Transverse colon (tissue), 4 donors: ENCODE data around the gene HMX3. TPM values are rescaled to one million over a fixed set of nuclear protein-coding genes. Genes with fewer than 3 reads are reported as not detected.
A peak's percentile ranks its signal among the peaks of the same experiment; 100 is the strongest.

Source experiments
- DNase-seq: peaks from one replicate; pipeline ENCODE4 v3.0.0-alpha.2; 2019
- H3K27ac ChIP-seq, 4 donors: fragments of 200-600 bp; sonication (generic); 2 replicates each; pipeline ENCODE4 v1.5.1; 2016 to 2018; ENCODE audit warnings: inconsistent platforms in 4 of 4
- H3K27me3 ChIP-seq: fragments of 200-600 bp; sonication (generic); 2 replicates; pipeline ENCODE4 v1.5.1; 2017; ENCODE audit warnings: inconsistent platforms
- H3K36me3 ChIP-seq, 4 donors: fragments of 200-600 bp; sonication (generic); 2 replicates each; pipeline ENCODE4 v1.5.1; 2017 to 2019; ENCODE audit warnings: inconsistent platforms in 4 of 4
- H3K4me1 ChIP-seq, 4 donors: fragments of 200-600 bp; sonication (generic); 2 replicates each; pipeline ENCODE4 v1.5.1; 2017 to 2020; ENCODE audit warnings: inconsistent platforms in 4 of 4
- H3K4me3 ChIP-seq, 4 donors: fragments of 200-600 bp; sonication (generic); 1 replicate in 1 of 4; 2 replicates in 3 of 4; pipeline versions ENCODE4 v1.5.1 to v1.6.1; 2017 to 2019; ENCODE audit warnings: inconsistent platforms in 4 of 4
- H3K9me3 ChIP-seq, 2 donors: fragments of 200-600 bp; sonication (generic); 2 replicates each; pipeline ENCODE4 v1.5.1; 2017 to 2019; ENCODE audit warnings: inconsistent platforms in 2 of 2
- CTCF ChIP-seq, 5 experiments: fragments of 200-600 bp in 3 of 5; fragments of 450-650 bp in 2 of 5; sonication (generic) in 3 of 5; IDR thresholded peaks; 1 replicate in 2 of 5; 2 replicates in 3 of 5; pipeline ENCODE4 v1.5.1; 2016 to 2017; ENCODE audit warnings: antibody characterized with exemption in 5 of 5, inconsistent platforms in 3 of 5, mild to moderate bottlenecking in 2 of 5, moderate library complexity in 1 of 5
- EP300 ChIP-seq: sonication (generic); formaldehyde crosslinking; IDR thresholded peaks from one replicate; pipeline ENCODE4 v1.6.1; 2017; ENCODE audit warnings: antibody characterized with exemption, low read depth
- POLR2A ChIP-seq: fragments of 450-650 bp; IDR thresholded peaks from one replicate; pipeline ENCODE4 v1.6.1; 2016; ENCODE audit warnings: antibody characterized with exemption, mild to moderate bottlenecking, moderate library complexity
- POLR2AphosphoS5 ChIP-seq, 3 donors: sonication (generic); formaldehyde crosslinking; IDR thresholded peaks; one replicate each; pipeline ENCODE4 v1.6.1; 2016; ENCODE audit warnings: antibody characterized with exemption in 3 of 3
- WGBS, 2 donors: methylation state at CpG; one replicate each; pipeline ENCODE4 v1.1.5; 2018; ENCODE audit warnings: low coverage in 1 of 2; 5-methylcytosine and 5-hydroxymethylcytosine counted together
- in situ Hi-C, 4 donors: fragments of 200-750 bp; cut with MboI; loops; one replicate each; pipeline versions ENCODE4 v1.15.0 to v1.15.1; 2017; ENCODE audit warnings: low sequenced_read_pairs in 3 of 4, low pct_ligation_motif_present in 1 of 4, low pct_unique_long_range_greater_than_20kb in 1 of 4
- intact Hi-C: fragments of 100-400 bp; cut with DNase I; formaldehyde crosslinking; loops from one replicate; pipeline ENCODE4 v1.15.1; 2023; ENCODE audit warnings: low total_unique reads
- total RNA-seq, 4 donors: library from RNA; depleted of rRNA; stranded (reverse); fragments of >200 nt; gene quantifications; one replicate each; pipeline ENCODE4 v1.1.0, GENCODE V29; 2016

Gene HMX3
- total RNA-seq, 4 donors from 2014 or later, result 1.2 to 1.7 TPM; not detected in 2

GRCh38 chr10:123153486-123154091 is 17.8 kb downstream of the HMX3 start:
- Histone ChIP-seq H3K27ac (no peak overlapping the region), H3K9me3 (no peaks in the 10 kb centered on the region), H3K36me3 (peaks cover 0 to 17% (median 4%) of the 10 kb centered on the region in 4 donors), H3K27me3 (peaks cover 49% of the 10 kb centered on the region), H3K4me1 (peaks cover 20 to 55% (median 36%) of the 10 kb centered on the region in 4 donors), H3K4me3 (no peak overlapping the region)
- no peak for DNase-seq
- TF ChIP-seq EP300 (no peak), CTCF (IDR thresholded peaks at IDR 0.05) (no peak), POLR2A (no peak), POLR2AphosphoS5 (IDR thresholded peaks at IDR 0.05) (no peak)
- 36 to 67% methylated on average over 2 to 9 of the region's 9 CpGs for WGBS, 2 donors
- in situ Hi-C loops (no loop called here), intact Hi-C loops (no loop called here)

- Histone ChIP-seq H3K4me3 (peak within 1 kb of the TSS; percentile 78 to 100 (median 91)), H3K27me3 (peaks cover 43% of the 10 kb centered on the region), H3K9me3 (no peaks in the 10 kb centered on the region), H3K36me3 (peaks cover 0 to 18% (median 4%) of the 10 kb centered on the region in 4 donors), H3K4me1 (peaks cover 20 to 59% (median 34%) of the 10 kb centered on the region in 4 donors), H3K27ac (peak within 1 kb of the TSS; percentile 91 to 97 (median 95))
- in situ Hi-C loops (no loop called here), intact Hi-C loops (no loop called here)
- DNase-seq, result peak; percentile 98
- 1% methylated on average over 49 of the region's 50 CpGs; no CpG with 5 or more reads in 1 of the 2 donors for WGBS, 2 donors
- TF ChIP-seq CTCF (IDR thresholded peaks at IDR 0.05) (peak in 4 of 5 experiments; percentile 19 to 58 (median 33)), POLR2A (peak; percentile 85), EP300 (no peak), POLR2AphosphoS5 (IDR thresholded peaks at IDR 0.05) (peak; percentile 88 to 95 (median 90))
These were observed 18.4 kb downstream of the HMX3 start, which contains the start of gene BUB3 for GRCh38 chr10:123154092-123154710. Gene BUB3, plus strand, starts transcription at chr10:123154402. Its CDS starts 516 bp downstream, at chr10:123154918.

- Histone ChIP-seq H3K36me3 (peaks cover 0 to 18% (median 4%) of the 10 kb centered on the region in 4 donors), H3K4me1 (peaks cover 20 to 55% (median 27%) of the 10 kb centered on the region in 4 donors), H3K27me3 (peaks cover 36% of the 10 kb centered on the region), H3K9me3 (no peaks in the 10 kb centered on the region), H3K27ac (peak overlapping the region; percentile 91 to 97 (median 95)), H3K4me3 (peak overlapping the region; percentile 78 to 100 (median 91))
- TF ChIP-seq POLR2AphosphoS5 (IDR thresholded peaks at IDR 0.05) (no peak), CTCF (IDR thresholded peaks at IDR 0.05) (peak in 1 of 5 experiments; percentile 2), POLR2A (no peak)
- WGBS, 2 donors, result 2 to 11% methylated on average over 9 to 49 of the region's 49 CpGs
- intact Hi-C loops (no loop called here), in situ Hi-C loops (no loop called here)
- DNase-seq, result peak; percentile 61
These were observed 19.1 kb downstream of the HMX3 start for GRCh38 chr10:123154711-123155505.

GRCh38 chr10:123156078-123156477 is 20.3 kb downstream of the HMX3 start:
- intact Hi-C loops (no loop called here), in situ Hi-C loops (no loop called here)

More at GRCh38 chr10:123156078-123156477, 20.3 kb downstream of the HMX3 start:
- WGBS, 2 donors, result 80 to 81% methylated on average over 2 of the region's 2 CpGs
- DNase-seq, result no peak
- H3K27ac ChIP-seq, result no peak overlapping the region
- peaks cover 24% of the 10 kb centered on the region for H3K27me3 ChIP-seq
- no peak overlapping the region for H3K4me3 ChIP-seq
- H3K4me1 ChIP-seq, result peaks cover 12 to 43% (median 16%) of the 10 kb centered on the region in 4 donors
- TF ChIP-seq POLR2AphosphoS5 (IDR thresholded peaks at IDR 0.05) (no peak), CTCF (IDR thresholded peaks at IDR 0.05) (no peak), POLR2A (no peak), EP300 (no peak)
- H3K36me3 ChIP-seq, result peaks cover 0 to 27% (median 6%) of the 10 kb centered on the region in 4 donors
- H3K9me3 ChIP-seq, result no peaks in the 10 kb centered on the region
